BE2C (cell line): Measurements from ENCODE around the gene CLDN1.

ENCODE experiments used
- DNase-seq: peaks from one replicate; pipeline ENCODE4 v3.0.0-alpha.2; 2020
- H3K27me3 ChIP-seq: fragments of 250-450 bp; sonication (Bioruptor Pico); 2 replicates; pipeline ENCODE4 v1.5.1; 2020; ENCODE audit warnings: mild to moderate bottlenecking
- H3K36me3 ChIP-seq: fragments of 250-450 bp; sonication (Bioruptor Pico); 2 replicates; pipeline ENCODE4 v1.5.1; 2020; ENCODE audit warnings: mild to moderate bottlenecking
- H3K4me1 ChIP-seq: fragments of 250-450 bp; sonication (Bioruptor Pico); 2 replicates; pipeline ENCODE4 v1.5.1; 2020
- H3K4me3 ChIP-seq: 2 replicates; pipeline ENCODE4 v1.5.1; 2011; ENCODE audit warnings: low read depth, low read length
- H3K9me3 ChIP-seq: fragments of 250-450 bp; sonication (Bioruptor Pico); 2 replicates; pipeline ENCODE4 v1.5.1; 2020
- TF ChIP-seq, protein P1 (sequence below): IDR thresholded peaks from 2 replicates; pipeline ENCODE4 v1.5.1; 2012; ENCODE audit warnings: mild to moderate bottlenecking, low read depth, low read length

CLDN1 gene

DNA sequence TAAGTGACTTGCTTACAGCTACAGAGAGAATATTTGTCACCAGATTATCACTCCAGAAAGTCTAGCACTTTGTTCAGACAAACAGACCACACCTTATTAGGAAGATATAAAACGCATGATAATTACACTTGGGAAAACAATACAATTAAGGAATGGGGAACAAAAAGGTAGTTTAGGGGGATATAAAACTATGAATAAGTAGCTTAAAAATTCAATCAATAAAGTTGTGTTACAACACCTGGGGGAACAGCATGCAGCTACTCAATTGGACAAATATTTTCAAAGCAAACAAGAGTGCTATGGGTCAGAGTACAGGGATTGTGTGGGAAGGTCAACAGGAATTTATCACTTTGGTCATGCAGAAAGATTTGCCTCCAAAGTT is 15.1 kb downstream of the CLDN1 start:
- TF ChIP-seq, protein P1, sequence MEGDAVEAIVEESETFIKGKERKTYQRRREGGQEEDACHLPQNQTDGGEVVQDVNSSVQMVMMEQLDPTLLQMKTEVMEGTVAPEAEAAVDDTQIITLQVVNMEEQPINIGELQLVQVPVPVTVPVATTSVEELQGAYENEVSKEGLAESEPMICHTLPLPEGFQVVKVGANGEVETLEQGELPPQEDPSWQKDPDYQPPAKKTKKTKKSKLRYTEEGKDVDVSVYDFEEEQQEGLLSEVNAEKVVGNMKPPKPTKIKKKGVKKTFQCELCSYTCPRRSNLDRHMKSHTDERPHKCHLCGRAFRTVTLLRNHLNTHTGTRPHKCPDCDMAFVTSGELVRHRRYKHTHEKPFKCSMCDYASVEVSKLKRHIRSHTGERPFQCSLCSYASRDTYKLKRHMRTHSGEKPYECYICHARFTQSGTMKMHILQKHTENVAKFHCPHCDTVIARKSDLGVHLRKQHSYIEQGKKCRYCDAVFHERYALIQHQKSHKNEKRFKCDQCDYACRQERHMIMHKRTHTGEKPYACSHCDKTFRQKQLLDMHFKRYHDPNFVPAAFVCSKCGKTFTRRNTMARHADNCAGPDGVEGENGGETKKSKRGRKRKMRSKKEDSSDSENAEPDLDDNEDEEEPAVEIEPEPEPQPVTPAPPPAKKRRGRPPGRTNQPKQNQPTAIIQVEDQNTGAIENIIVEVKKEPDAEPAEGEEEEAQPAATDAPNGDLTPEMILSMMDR = no peak
- Histone ChIP-seq H3K27me3 (no peaks in the 10 kb centered on the region), H3K4me3 (no peak overlapping the region), H3K36me3 (no peaks in the 10 kb centered on the region), H3K9me3 (no peaks in the 10 kb centered on the region), H3K4me1 (no peaks in the 10 kb centered on the region)
- no peak for DNase-seq

DNA sequence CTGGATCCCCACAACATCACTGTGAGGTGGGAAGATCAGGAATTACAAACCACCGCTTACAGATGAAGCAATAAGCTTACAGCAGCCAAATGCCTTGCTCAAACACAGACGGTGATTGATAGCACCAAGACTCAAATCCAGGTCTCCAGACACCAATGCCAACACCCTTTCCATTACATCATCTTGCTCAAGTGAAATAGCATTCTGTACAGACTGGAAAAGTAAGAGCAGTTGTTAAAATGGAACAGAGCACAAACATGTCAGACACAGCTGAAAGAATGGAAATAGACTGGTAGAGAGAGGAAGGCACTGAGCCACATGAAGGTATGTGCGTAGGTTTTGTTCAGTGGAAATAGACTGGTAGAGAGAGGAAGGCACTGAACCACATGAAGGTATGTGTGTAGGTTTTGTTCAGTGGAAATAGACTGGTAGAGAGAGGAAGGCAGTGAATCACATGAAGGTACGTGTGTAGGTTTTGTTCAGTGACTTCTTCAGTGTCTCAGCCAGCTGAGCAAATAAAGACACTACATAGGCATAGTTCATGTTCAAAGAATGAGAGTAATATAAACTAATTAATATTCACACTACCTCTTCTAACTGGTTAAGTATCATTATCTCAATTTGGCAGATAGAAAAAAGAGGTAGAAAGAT is 15.6 kb downstream of the CLDN1 start:
- DNase-seq = no peak
- no peaks in the 10 kb centered on the region for H3K9me3 ChIP-seq
- no peaks in the 10 kb centered on the region for H3K27me3 ChIP-seq
- TF ChIP-seq, protein P1 = no peak
- no peak overlapping the region for H3K4me3 ChIP-seq
- no peaks in the 10 kb centered on the region for H3K36me3 ChIP-seq
- no peaks in the 10 kb centered on the region for H3K4me1 ChIP-seq

DNA sequence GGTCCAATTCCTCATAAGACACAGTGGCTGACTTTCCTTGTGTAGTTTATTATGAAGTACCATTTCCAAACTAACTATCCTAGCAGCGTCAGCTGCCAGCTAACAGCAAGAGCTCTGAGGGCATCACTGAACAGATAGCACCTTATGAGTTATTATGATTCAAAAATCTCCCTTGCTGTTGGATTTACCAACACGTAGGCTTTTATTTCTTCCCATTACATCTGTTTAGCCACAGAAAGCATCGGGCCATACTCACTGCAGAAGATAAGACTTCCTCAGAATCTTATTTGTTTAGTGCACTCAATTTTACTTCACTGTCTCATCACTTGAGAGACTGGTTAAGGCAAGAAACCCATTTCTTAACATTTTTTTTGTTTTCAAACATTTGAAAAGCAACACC is 16.2 kb downstream of the CLDN1 start:
- Histone ChIP-seq H3K4me1 (no peaks in the 10 kb centered on the region), H3K9me3 (no peaks in the 10 kb centered on the region), H3K36me3 (no peaks in the 10 kb centered on the region), H3K4me3 (no peak overlapping the region), H3K27me3 (no peaks in the 10 kb centered on the region)
- no peak for DNase-seq
- TF ChIP-seq, protein P1 = no peak

DNA sequence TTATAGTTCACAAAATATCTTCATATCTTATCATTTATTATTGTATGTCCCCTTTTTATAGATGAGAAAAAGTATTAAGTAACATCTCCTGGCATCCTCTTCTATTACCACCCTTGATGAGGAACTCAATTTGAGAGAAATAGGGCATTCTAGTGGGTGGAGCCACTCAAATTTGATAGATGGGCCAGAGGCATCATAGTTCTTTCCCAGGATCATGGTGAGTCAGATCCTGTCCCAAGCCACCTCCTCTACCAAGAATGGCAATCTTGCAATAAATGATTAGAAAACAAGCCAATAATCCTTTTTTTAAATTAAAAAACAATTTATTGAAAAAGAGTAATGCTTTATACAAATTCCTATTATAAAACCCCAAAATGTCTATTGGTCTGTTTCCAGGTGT is 16.8 kb downstream of the CLDN1 start:
- Histone ChIP-seq H3K4me3 (no peak overlapping the region), H3K9me3 (no peaks in the 10 kb centered on the region), H3K27me3 (no peaks in the 10 kb centered on the region), H3K4me1 (no peaks in the 10 kb centered on the region), H3K36me3 (no peaks in the 10 kb centered on the region)
- TF ChIP-seq, protein P1 = no peak
- DNase-seq = no peak

DNA sequence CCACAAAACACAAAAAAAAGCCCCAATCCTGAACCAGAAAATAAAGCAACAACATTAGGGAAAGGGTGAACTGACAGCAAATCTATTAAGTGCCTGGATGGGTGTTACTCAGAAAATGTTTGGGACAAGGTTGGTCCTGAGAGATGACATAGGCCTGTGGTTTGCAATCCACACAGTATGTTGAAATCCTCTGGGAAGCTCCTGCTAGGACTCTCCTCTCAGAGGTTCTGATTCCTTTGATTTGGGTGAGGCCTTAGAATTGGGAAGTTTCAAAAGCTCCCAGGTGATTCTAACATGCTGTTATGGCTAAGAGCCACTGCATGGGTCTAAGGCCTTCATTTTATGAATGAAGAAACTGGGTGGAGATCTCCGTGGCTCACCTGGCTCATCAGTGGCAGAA is 18.4 kb downstream of the CLDN1 start:
- Histone ChIP-seq H3K4me1 (no peaks in the 10 kb centered on the region), H3K4me3 (no peak overlapping the region), H3K9me3 (no peaks in the 10 kb centered on the region), H3K27me3 (no peaks in the 10 kb centered on the region), H3K36me3 (no peaks in the 10 kb centered on the region)
- TF ChIP-seq, protein P1 = no peak
- DNase-seq = no peak

DNA sequence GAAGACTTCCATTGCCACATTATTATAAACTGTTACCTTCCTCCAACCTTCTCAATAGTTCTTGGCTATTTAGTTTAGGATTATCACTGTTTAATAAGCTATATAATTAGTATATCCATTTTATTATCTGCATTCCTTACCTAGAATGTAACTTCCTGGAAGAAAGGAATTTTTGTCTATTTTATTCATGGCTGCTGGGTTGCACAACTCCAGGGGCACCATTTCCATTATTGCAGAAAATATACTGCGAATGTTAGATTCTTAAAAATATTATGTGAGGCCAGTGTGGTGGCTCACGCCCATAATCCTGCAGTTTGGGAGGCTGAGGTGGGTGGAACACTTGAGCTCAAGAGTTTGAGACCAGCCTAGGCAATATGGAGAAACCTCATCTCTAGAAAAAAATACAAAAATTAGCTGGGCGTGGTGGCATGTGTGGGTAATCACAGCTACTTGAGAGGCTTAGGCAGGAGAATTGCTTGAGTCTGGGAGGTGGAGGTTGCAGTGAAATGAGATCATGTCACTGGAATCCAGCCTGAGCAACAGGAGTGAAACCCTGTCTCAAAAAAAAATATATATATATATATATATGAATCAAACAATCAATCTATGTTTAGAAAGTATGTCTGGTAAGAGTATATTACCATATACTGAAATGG is 19.9 kb downstream of the CLDN1 start:
- no peak overlapping the region for H3K4me3 ChIP-seq
- no peaks in the 10 kb centered on the region for H3K36me3 ChIP-seq
- H3K27me3 ChIP-seq = no peaks in the 10 kb centered on the region
- no peaks in the 10 kb centered on the region for H3K4me1 ChIP-seq
- DNase-seq = no peak
- TF ChIP-seq, protein P1 = no peak
- no peaks in the 10 kb centered on the region for H3K9me3 ChIP-seq
